Breast epithelium (tissue), 3 donors: ENCODE data around the gene ENDOD1.
"Not testable (repeated sequence)": the region's sequence is repeated elsewhere in the genome, so short reads cannot be mapped to it uniquely, and the experiment has no call there.

Experiments used
- POLR2A ChIP-seq: fragments of 450-650 bp; IDR thresholded peaks from one replicate; pipeline ENCODE4 v1.6.1; 2016; ENCODE audit warnings: antibody characterized with exemption, mild to moderate bottlenecking, moderate library complexity
- POLR2AphosphoS5 ChIP-seq, 3 donors: sonication (generic); formaldehyde crosslinking; IDR thresholded peaks; one replicate each; pipeline ENCODE4 v1.6.1; 2017; ENCODE audit warnings: antibody characterized with exemption in 3 of 3
- TF ChIP-seq, protein P1 (sequence below), 3 donors: fragments of 450-650 bp; IDR thresholded peaks; one replicate each; pipeline ENCODE4 v1.5.1; 2016 to 2017; ENCODE audit warnings: antibody characterized with exemption in 3 of 3, mild to moderate bottlenecking in 3 of 3, moderate library complexity in 3 of 3

DNA sequence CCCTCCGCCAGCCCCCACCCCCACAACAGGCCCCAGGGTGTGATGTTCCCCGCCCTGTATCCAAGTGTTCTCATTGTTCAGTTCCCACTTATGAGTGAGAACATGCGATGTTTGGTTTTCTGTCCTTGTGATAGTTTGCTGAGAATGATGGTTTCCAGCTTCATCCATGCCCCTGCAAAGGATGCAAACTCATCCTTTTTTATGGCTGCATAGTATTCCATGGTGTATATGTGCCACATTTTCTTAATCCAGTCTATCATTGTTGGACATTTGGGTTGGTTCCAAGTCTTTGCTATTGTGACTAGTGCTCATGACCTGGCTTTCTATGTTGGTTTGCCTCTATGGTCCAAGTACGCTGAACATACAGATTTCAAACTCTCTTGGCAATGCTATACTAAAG lies 47.1 kb downstream of the ENDOD1 start:
- not testable (repeated sequence) for TF ChIP-seq POLR2AphosphoS5 (IDR thresholded peaks at IDR 0.05); POLR2A
- TF ChIP-seq, protein P1, sequence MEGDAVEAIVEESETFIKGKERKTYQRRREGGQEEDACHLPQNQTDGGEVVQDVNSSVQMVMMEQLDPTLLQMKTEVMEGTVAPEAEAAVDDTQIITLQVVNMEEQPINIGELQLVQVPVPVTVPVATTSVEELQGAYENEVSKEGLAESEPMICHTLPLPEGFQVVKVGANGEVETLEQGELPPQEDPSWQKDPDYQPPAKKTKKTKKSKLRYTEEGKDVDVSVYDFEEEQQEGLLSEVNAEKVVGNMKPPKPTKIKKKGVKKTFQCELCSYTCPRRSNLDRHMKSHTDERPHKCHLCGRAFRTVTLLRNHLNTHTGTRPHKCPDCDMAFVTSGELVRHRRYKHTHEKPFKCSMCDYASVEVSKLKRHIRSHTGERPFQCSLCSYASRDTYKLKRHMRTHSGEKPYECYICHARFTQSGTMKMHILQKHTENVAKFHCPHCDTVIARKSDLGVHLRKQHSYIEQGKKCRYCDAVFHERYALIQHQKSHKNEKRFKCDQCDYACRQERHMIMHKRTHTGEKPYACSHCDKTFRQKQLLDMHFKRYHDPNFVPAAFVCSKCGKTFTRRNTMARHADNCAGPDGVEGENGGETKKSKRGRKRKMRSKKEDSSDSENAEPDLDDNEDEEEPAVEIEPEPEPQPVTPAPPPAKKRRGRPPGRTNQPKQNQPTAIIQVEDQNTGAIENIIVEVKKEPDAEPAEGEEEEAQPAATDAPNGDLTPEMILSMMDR (IDR thresholded peaks at IDR 0.05): not testable (repeated sequence)
